AG10803 (cell line): Measurements from ENCODE around the gene TMEM256.

Experiments used
- DNase-seq: peaks from one replicate; pipeline ENCODE4 v3.0.0; 2010; ENCODE audit warnings: low read depth
- H3K4me3 ChIP-seq: 2 replicates; pipeline ENCODE4 v1.5.1; 2011; ENCODE audit warnings: mild to moderate bottlenecking, low read length, control low read depth
- CTCF ChIP-seq: conservative IDR thresholded peaks from 2 replicates; pipeline ENCODE4 v1.5.1; 2011; ENCODE audit warnings: mild to moderate bottlenecking, low read length, control low read depth, inconsistent platforms

Gene TMEM256

GRCh38 chr17:7437369-7437863 is 33.5 kb upstream of the TMEM256 start:
- TF ChIP-seq CTCF = no peak
- peak overlapping the region; percentile 44 for H3K4me3 ChIP-seq
- DNase-seq = no peak

- peak overlapping the region; percentile 44 for H3K4me3 ChIP-seq
- TF ChIP-seq CTCF = peak; percentile 39
- peak; percentile 67 for DNase-seq
These were observed 32.9 kb upstream of the TMEM256 start for GRCh38 chr17:7436556-7437368.

GRCh38 chr17:7435676-7436555 is 32.0 kb upstream of the TMEM256 start:
- TF ChIP-seq CTCF = no peak; the same call in 1 of the 2 replicates
- DNase-seq = no peak
- H3K4me3 ChIP-seq = peak overlapping the region; percentile 45

GRCh38 chr17:7432296-7432695 is 28.4 kb upstream of the TMEM256 start:
- no peak overlapping the region for H3K4me3 ChIP-seq
- DNase-seq = no peak
- TF ChIP-seq CTCF = no peak

GRCh38 chr17:7431231-7431630 is 27.3 kb upstream of the TMEM256 start:
- no peak for TF ChIP-seq CTCF
- H3K4me3 ChIP-seq = no peak overlapping the region
- peak; percentile 48 for DNase-seq

- H3K4me3 ChIP-seq = no peak overlapping the region
- TF ChIP-seq CTCF = no peak
- DNase-seq = no peak
These were observed 25.8 kb upstream of the TMEM256 start for GRCh38 chr17:7429722-7430121.
